NCI-H510A (cell line): ENCODE data around the gene CDX4.
"Not testable (repeated sequence)": the region's sequence is repeated elsewhere in the genome, so short reads cannot be mapped to it uniquely, and the experiment has no call there.

Source experiments
- DNase-seq: peaks from one replicate; lab custom pipeline; 2025; lab: John Stamatoyannopoulos, UW

CDX4 gene, protein sequence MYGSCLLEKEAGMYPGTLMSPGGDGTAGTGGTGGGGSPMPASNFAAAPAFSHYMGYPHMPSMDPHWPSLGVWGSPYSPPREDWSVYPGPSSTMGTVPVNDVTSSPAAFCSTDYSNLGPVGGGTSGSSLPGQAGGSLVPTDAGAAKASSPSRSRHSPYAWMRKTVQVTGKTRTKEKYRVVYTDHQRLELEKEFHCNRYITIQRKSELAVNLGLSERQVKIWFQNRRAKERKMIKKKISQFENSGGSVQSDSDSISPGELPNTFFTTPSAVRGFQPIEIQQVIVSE

DNA sequence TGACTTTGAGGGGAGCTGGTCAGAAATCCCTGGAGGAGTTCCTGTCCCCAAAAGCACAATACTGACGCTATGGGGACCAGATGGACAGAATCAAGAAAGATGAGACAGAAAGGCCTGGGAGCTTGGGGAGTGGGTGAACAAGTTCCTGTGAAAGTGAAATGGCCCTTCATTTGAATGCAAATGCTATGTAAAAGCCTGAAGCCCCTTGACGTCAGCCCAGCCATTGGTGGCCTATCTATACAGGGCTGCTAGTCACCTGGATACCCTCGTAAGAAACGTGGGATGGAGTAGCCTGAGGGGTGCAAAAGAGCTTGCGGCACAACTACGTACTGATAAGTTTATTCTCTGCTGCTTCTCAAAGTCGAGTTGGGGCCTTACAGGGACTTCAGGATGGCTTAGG lies at the start of gene CDX4:
Gene CDX4 (plus strand): TSS at position 223 of the 400 bp plus-strand sequence. CDS start 201 bp downstream, outside the sequence.
- DNase-seq: no peak

GRCh38 chrX:73398185-73398914 lies 48.5 kb upstream of the CDX4 start:
- no peak for DNase-seq

- DNase-seq: no peak
Observed at GRCh38 chrX:73400136-73400748, 46.6 kb upstream of the CDX4 start.

DNA sequence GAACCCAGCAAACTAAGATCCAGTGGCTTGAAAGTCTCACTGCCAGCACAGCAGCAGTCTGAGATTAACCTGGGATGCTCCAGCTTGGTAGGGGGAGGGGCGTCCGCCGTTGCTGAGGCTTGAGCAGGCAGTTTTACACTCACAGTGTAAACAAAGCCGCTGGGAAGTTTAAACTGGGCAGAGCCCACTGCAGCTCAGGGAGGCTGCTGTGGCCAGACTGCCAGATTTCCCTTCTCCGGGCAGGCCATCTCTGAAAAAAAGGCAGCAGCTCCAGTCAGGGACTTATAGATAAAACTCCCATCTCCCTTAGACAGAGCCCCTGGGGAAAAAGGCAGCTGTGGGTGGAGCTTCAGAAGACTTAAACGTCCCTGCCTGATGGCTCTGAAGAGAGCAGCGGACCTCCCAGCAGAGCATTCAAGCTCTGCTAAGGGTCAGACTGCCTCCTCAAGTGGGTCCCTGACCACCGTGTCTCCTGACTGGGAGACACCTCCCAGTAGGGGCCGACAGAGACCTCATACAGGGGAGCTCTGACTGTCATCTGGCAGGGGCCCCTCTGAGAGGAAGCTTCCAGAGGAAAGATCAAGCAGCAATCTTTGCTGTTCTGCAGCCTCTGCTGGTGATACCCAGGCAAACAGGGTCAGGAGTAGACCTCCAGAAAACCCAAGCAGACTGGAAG lies 45.1 kb upstream of the CDX4 start:
- no peak for DNase-seq

DNA sequence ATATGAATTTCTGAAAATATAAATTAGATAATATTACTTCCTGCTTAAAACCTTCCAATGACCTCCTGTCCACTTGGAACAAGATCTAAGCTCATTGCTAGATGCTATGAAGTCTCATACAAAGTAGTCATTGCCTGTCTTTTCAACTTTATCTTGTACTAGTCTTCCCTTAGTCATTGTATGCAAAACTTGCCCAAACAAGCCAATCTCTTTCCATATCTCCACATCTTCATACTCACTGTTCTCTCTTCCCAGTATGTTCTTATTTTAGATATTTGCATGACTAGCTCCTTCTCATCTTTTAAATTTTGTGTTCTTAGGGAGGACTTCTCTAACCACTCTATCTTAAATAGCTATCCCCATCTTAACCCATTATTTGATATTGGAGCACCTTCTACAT lies 33.9 kb upstream of the CDX4 start:
- no peak for DNase-seq

DNA sequence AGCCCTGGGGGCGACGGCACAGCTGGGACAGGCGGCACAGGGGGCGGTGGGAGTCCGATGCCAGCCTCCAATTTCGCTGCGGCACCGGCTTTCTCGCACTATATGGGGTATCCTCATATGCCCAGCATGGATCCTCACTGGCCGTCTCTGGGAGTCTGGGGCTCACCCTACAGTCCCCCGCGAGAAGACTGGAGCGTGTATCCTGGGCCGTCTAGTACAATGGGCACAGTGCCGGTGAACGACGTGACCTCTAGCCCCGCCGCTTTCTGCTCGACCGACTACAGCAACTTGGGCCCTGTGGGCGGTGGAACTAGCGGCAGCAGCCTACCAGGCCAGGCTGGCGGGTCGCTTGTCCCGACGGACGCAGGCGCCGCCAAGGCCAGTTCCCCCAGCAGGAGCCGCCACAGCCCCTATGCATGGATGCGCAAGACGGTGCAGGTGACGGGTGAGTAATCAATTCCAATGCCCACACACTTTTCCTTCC lies 500 bp downstream of the CDX4 start:
- no peak for DNase-seq

- no peak for DNase-seq
Observed at GRCh38 chrX:73448379-73448778, 1.5 kb downstream of the CDX4 start.

DNA sequence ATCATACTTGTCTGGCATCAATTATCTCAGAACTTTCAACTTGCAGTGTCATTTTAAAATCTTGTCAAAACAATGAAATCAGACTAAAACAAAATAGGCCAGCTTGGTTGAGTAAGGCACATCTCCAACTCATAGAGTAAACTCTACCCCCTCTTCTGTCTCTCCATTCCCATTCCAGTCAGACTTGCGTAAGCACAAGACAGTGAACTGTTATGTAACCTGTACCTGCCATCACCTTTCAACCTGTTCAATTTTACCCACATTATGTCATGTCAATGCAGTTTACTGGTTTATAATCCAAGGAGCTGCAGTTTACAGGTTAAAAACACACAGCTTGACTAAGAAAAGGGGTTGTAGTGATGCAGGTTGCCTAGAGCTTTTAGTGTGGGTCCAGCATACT lies 8.3 kb downstream of the CDX4 start:
- DNase-seq: no peak

GRCh38 chrX:73457306-73457705 lies 10.5 kb downstream of the CDX4 start:
- DNase-seq: no peak

- DNase-seq: no peak
Observed at GRCh38 chrX:73468376-73468775, 21.5 kb downstream of the CDX4 start.

- DNase-seq: no peak
Observed at GRCh38 chrX:73478961-73479360, 32.1 kb downstream of the CDX4 start.

- DNase-seq: no peak
Observed at GRCh38 chrX:73481521-73481920, 34.7 kb downstream of the CDX4 start.

- DNase-seq: no peak
Observed at GRCh38 chrX:73490661-73491060, 43.8 kb downstream of the CDX4 start.

DNA sequence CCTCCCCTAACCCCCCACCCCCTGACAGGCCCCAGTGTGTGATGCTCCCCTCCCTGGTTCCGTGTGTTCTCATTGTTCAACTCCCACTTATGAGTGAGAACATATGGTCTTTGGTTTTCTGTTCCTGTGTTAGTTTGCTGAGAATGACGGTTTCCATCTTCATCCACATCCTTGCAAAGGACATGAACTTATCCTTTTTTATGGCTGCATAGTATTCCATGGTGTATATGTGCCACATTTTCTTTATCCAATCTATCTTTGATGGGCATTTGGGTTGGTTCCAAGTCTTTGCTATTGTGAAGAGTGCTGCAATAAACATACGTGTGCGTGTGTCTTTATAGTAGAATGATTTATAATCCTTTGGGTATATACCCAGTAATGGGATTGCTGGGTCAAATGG lies 45.3 kb downstream of the CDX4 start:
- not testable (repeated sequence) for DNase-seq
